IPS-18c (cell line): ENCODE results near the gene UNC79.

ENCODE experiments used
- H3K4me3 ChIP-seq: 2 replicates; pipeline ENCODE4 v1.7.0; 2013; ENCODE audit warnings: low read depth, mild to moderate bottlenecking, low read length, moderate library complexity; ENCODE audit not compliant: insufficient read depth
- H3K9me3 ChIP-seq: one replicate; pipeline ENCODE4 v1.6.1; 2013; ENCODE audit warnings: mild to moderate bottlenecking, low read length, moderate library complexity; ENCODE audit not compliant: control insufficient read depth, insufficient read depth

UNC79 gene

GRCh38 chr14:93707475-93707874 is 276.7 kb downstream of the UNC79 start:
- no peak overlapping the region for H3K4me3 ChIP-seq

GRCh38 chr14:93708311-93708734 is 277.6 kb downstream of the UNC79 start:
- no peaks in the 10 kb centered on the region for H3K9me3 ChIP-seq
- H3K4me3 ChIP-seq, result no peak overlapping the region

More at GRCh38 chr14:93707475-93707874, 276.7 kb downstream of the UNC79 start:
- H3K9me3 ChIP-seq, result no peaks in the 10 kb centered on the region

- Histone ChIP-seq H3K4me3 (no peak overlapping the region), H3K9me3 (no peaks in the 10 kb centered on the region)
Observed at GRCh38 chr14:93708800-93709199, 278.1 kb downstream of the UNC79 start.

- no peaks in the 10 kb centered on the region for H3K9me3 ChIP-seq
Observed at GRCh38 chr14:93709249-93709648, 278.5 kb downstream of the UNC79 start.

GRCh38 chr14:93712079-93712837 is 281.5 kb downstream of the UNC79 start:
- no peaks in the 10 kb centered on the region for H3K9me3 ChIP-seq
- no peak overlapping the region for H3K4me3 ChIP-seq

More at GRCh38 chr14:93709249-93709648, 278.5 kb downstream of the UNC79 start:
- no peak overlapping the region for H3K4me3 ChIP-seq

- H3K9me3 ChIP-seq, result no peaks in the 10 kb centered on the region
- no peak overlapping the region for H3K4me3 ChIP-seq
Observed at GRCh38 chr14:93712838-93713724, 282.3 kb downstream of the UNC79 start.

GRCh38 chr14:93713726-93714405 is 283.1 kb downstream of the UNC79 start:
- Histone ChIP-seq H3K4me3 (no peak overlapping the region), H3K9me3 (no peaks in the 10 kb centered on the region)

GRCh38 chr14:93714605-93715004 is 283.9 kb downstream of the UNC79 start:
- no peaks in the 10 kb centered on the region for H3K9me3 ChIP-seq

GRCh38 chr14:93715279-93715927 is 284.7 kb downstream of the UNC79 start:
- Histone ChIP-seq H3K9me3 (no peaks in the 10 kb centered on the region), H3K4me3 (no peak overlapping the region)

More at GRCh38 chr14:93714605-93715004, 283.9 kb downstream of the UNC79 start:
- H3K4me3 ChIP-seq, result no peak overlapping the region

GRCh38 chr14:93716002-93716745 is 285.4 kb downstream of the UNC79 start:
- no peaks in the 10 kb centered on the region for H3K9me3 ChIP-seq
- H3K4me3 ChIP-seq, result no peak overlapping the region

- H3K9me3 ChIP-seq, result no peaks in the 10 kb centered on the region
- no peak overlapping the region for H3K4me3 ChIP-seq
Observed at GRCh38 chr14:93716746-93717667, 286.3 kb downstream of the UNC79 start.

- no peak overlapping the region for H3K4me3 ChIP-seq
Observed at GRCh38 chr14:93717668-93718320, 287.1 kb downstream of the UNC79 start.

GRCh38 chr14:93719256-93719655 is 288.5 kb downstream of the UNC79 start:
- Histone ChIP-seq H3K9me3 (no peaks in the 10 kb centered on the region), H3K4me3 (no peak overlapping the region)

More at GRCh38 chr14:93717668-93718320, 287.1 kb downstream of the UNC79 start:
- H3K9me3 ChIP-seq, result no peaks in the 10 kb centered on the region

GRCh38 chr14:93720076-93720815 is 289.5 kb downstream of the UNC79 start:
- H3K9me3 ChIP-seq, result no peaks in the 10 kb centered on the region
- H3K4me3 ChIP-seq, result no peak overlapping the region
